Muscle layer of duodenum (tissue), 2 donors: Measurements from ENCODE around the gene MUC4.
"Not testable (repeated sequence)": the region's sequence is repeated elsewhere in the genome, so short reads cannot be mapped to it uniquely, and the experiment has no call there.

Source experiments
- H3K27ac ChIP-seq: one replicate; pipeline ENCODE4 v1.7.0; 2013; ENCODE audit warnings: mild to moderate bottlenecking, low read length
- H3K27me3 ChIP-seq: one replicate; pipeline ENCODE4 v1.7.0; 2013; ENCODE audit warnings: low read depth, mild to moderate bottlenecking, control low read depth, low read length
- H3K36me3 ChIP-seq, 2 donors: one replicate each; pipeline ENCODE4 v1.7.0; 2013; ENCODE audit warnings: low read length in 2 of 2, control low read depth in 1 of 2, mild to moderate bottlenecking in 1 of 2; ENCODE audit not compliant: insufficient read depth in 2 of 2, control insufficient read depth in 1 of 2
- H3K4me1 ChIP-seq, 2 donors: one replicate each; pipeline ENCODE4 v1.7.0; 2013; ENCODE audit warnings: low read length in 2 of 2, mild to moderate bottlenecking in 2 of 2, control low read depth in 1 of 2, moderate library complexity in 1 of 2; ENCODE audit not compliant: insufficient read depth in 2 of 2, control insufficient read depth in 1 of 2
- H3K4me3 ChIP-seq, 2 donors: one replicate each; pipeline ENCODE4 v1.7.0; 2013; ENCODE audit warnings: low read length in 2 of 2, low read depth in 1 of 2, mild to moderate bottlenecking in 1 of 2
- H3K9me3 ChIP-seq, 2 donors: one replicate each; pipeline ENCODE4 v1.7.0; 2013; ENCODE audit warnings: low read length in 2 of 2, control low read depth in 1 of 2, mild to moderate bottlenecking in 1 of 2; ENCODE audit not compliant: control insufficient read depth in 1 of 2
- donor health status: healthy.

MUC4 gene

DNA sequence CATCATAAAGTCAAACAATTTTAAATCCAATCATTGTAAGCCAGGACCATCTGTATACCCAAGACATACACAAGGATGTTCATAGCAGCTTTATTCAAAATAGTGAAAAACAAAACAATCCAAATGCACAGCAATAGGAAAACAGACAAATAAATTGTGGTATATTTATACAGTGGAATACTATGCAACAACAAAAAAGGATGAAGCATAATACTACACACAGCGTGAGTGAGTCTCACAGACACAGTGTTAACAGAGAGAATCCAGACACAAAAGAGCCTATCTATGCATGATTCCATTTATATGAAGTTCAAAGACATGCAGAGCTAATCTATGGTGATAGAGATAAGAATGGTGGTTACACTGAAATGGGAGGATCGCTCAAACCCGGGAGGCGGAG is 96.6 kb downstream of the MUC4 start:
- no peaks in the 10 kb centered on the region for H3K9me3 ChIP-seq
- no peaks in the 10 kb centered on the region for H3K27me3 ChIP-seq
- peaks cover 20 to 21% of the 10 kb centered on the region in 2 donors for H3K36me3 ChIP-seq
- no peaks in the 10 kb centered on the region for H3K4me1 ChIP-seq
- no peak overlapping the region for H3K4me3 ChIP-seq
- H3K27ac ChIP-seq: no peak overlapping the region

DNA sequence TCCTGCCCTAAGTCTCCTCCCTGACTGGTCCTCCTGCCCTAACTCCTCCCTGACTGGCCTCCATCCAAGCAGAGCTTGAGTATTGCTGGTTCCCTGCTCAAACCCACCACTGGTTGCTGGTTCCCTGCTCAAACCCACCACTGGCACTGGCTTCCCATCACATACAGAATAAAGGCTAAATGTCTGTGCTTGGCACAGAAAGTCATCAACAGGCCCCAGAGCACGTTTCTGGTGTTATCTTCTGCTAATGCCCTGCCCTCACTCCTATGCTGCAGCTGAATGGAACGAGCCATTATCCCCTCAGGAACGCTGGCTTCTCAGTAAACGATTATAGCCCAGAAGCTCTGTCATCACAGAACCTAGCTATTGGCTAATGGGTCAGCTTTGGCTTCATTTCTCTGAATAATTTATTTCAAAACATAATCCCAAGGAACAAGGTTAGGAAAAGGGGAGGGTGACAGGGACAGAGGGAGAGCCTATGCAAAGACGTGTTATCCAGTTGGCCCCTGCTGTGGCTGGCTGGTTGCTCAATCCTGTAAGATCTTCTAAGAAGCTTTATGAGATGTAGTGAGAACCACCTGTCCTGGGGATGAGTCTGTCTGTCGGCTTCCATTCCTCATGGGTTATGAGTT is 97.2 kb downstream of the MUC4 start:
- H3K36me3 ChIP-seq: peaks cover 20 to 21% of the 10 kb centered on the region in 2 donors
- no peaks in the 10 kb centered on the region for H3K9me3 ChIP-seq
- no peak overlapping the region for H3K27ac ChIP-seq
- H3K27me3 ChIP-seq: no peaks in the 10 kb centered on the region
- H3K4me3 ChIP-seq: no peak overlapping the region
- no peaks in the 10 kb centered on the region for H3K4me1 ChIP-seq

- peaks cover 24 to 33% of the 10 kb centered on the region in 2 donors for H3K36me3 ChIP-seq
- H3K9me3 ChIP-seq, H3K4me3 ChIP-seq, H3K27me3 ChIP-seq, H3K27ac ChIP-seq, H3K4me1 ChIP-seq: not testable (repeated sequence)
These were observed 98.6 kb downstream of the MUC4 start for GRCh38 chr3:195713150-195713549.

- peaks cover 24 to 35% of the 10 kb centered on the region in 2 donors for H3K36me3 ChIP-seq
These were observed 99.2 kb downstream of the MUC4 start for GRCh38 chr3:195712535-195712910.

GRCh38 chr3:195711813-195712534 is 99.8 kb downstream of the MUC4 start:
- Histone ChIP-seq H3K36me3 (peaks cover 24 to 35% of the 10 kb centered on the region in 2 donors), H3K27ac (no peak overlapping the region), H3K9me3 (no peaks in the 10 kb centered on the region), H3K4me1 (no peaks in the 10 kb centered on the region), H3K27me3 (no peaks in the 10 kb centered on the region), H3K4me3 (no peak overlapping the region)

More at GRCh38 chr3:195712535-195712910, 99.2 kb downstream of the MUC4 start:
- H3K27ac ChIP-seq, H3K9me3 ChIP-seq, H3K27me3 ChIP-seq, H3K4me3 ChIP-seq, H3K4me1 ChIP-seq: not testable (repeated sequence)

GRCh38 chr3:195711091-195711812 is 100.5 kb downstream of the MUC4 start:
- not testable (repeated sequence) for H3K4me3 ChIP-seq, H3K9me3 ChIP-seq, H3K4me1 ChIP-seq, H3K27me3 ChIP-seq, H3K27ac ChIP-seq
- H3K36me3 ChIP-seq: peaks cover 24 to 35% of the 10 kb centered on the region in 2 donors

- H3K27ac ChIP-seq, H3K9me3 ChIP-seq, H3K27me3 ChIP-seq, H3K4me1 ChIP-seq, H3K4me3 ChIP-seq: not testable (repeated sequence)
- H3K36me3 ChIP-seq: peaks cover 24 to 34% of the 10 kb centered on the region in 2 donors
These were observed 101.4 kb downstream of the MUC4 start for GRCh38 chr3:195710126-195710905.

DNA sequence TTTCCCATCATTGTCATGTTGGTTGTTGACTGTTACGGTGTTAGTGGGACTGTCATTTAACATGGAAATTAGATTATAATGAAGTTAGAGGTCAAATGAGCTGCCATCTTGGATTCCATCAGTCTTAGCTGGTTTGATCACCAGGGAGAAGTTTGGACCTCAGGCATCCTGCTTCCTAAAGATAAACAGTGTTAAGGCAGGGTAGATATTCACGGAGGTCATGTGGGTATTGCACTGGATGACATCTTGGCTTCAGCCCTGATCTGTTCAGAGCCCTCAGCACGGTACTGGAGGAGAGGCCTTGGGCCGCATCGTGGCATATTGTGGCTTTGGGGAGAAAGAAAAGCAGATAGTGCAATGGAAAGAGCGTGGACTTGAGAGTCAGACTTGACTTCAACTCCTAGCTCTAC is 102.0 kb downstream of the MUC4 start:
- Histone ChIP-seq H3K27me3 (no peaks in the 10 kb centered on the region), H3K4me3 (no peak overlapping the region), H3K9me3 (no peaks in the 10 kb centered on the region), H3K4me1 (no peaks in the 10 kb centered on the region), H3K36me3 (peaks cover 18 to 28% of the 10 kb centered on the region in 2 donors), H3K27ac (no peak overlapping the region)

- Histone ChIP-seq H3K36me3 (peaks cover 13 to 23% of the 10 kb centered on the region in 2 donors), H3K4me3 (no peak overlapping the region), H3K9me3 (no peaks in the 10 kb centered on the region), H3K27me3 (no peaks in the 10 kb centered on the region), H3K27ac (no peak overlapping the region), H3K4me1 (no peaks in the 10 kb centered on the region)
These were observed 102.9 kb downstream of the MUC4 start for GRCh38 chr3:195708626-195709481.

- Histone ChIP-seq H3K27ac (no peak overlapping the region), H3K36me3 (peaks cover 13 to 23% of the 10 kb centered on the region in 2 donors), H3K27me3 (no peaks in the 10 kb centered on the region), H3K4me3 (no peak overlapping the region), H3K9me3 (no peaks in the 10 kb centered on the region), H3K4me1 (no peaks in the 10 kb centered on the region)
These were observed 103.7 kb downstream of the MUC4 start for GRCh38 chr3:195708061-195708460.
